Ishikawa (cell line): ENCODE measurements around the gene NEUROD6.

ENCODE experiments used
- CEBPB ChIP-seq: IDR thresholded peaks from 2 replicates; pipeline ENCODE4 v1.6.1; 2012
- CREB1 ChIP-seq: IDR thresholded peaks from 2 replicates; pipeline ENCODE4 v1.6.1; 2012; ENCODE audit warnings: low read depth
- EGR1 ChIP-seq: IDR thresholded peaks from 2 replicates; pipeline ENCODE4 v1.6.1; 2012
- EP300 ChIP-seq: IDR thresholded peaks from 2 replicates; pipeline ENCODE4 v1.6.1; 2012; ENCODE audit warnings: borderline replicate concordance
- FOXM1 ChIP-seq: IDR thresholded peaks from 2 replicates; pipeline ENCODE4 v1.6.1; 2012; ENCODE audit warnings: low read depth, borderline replicate concordance
- RAD21 ChIP-seq: IDR thresholded peaks from 2 replicates; pipeline ENCODE4 v1.6.1; 2012; ENCODE audit warnings: low read depth
- TAF1 ChIP-seq: IDR thresholded peaks from 2 replicates; pipeline ENCODE4 v1.6.1; 2012; ENCODE audit warnings: low read depth, mild to moderate bottlenecking
- TCF12 ChIP-seq: IDR thresholded peaks from 2 replicates; pipeline ENCODE4 v1.6.1; 2012; ENCODE audit warnings: low read depth
- TEAD4 ChIP-seq: IDR thresholded peaks from 2 replicates; pipeline ENCODE4 v1.6.1; 2012
- TF ChIP-seq, protein P1 (sequence below): IDR thresholded peaks from 2 replicates; pipeline ENCODE4 v1.6.1; 2012; ENCODE audit warnings: low read depth, mild to moderate bottlenecking
- TF ChIP-seq, protein P2 (sequence below): IDR thresholded peaks from 2 replicates; pipeline ENCODE4 v1.6.1; 2012
- TF ChIP-seq, protein P3 (sequence below): IDR thresholded peaks from 2 replicates; pipeline ENCODE4 v1.6.1; 2012

DNA sequence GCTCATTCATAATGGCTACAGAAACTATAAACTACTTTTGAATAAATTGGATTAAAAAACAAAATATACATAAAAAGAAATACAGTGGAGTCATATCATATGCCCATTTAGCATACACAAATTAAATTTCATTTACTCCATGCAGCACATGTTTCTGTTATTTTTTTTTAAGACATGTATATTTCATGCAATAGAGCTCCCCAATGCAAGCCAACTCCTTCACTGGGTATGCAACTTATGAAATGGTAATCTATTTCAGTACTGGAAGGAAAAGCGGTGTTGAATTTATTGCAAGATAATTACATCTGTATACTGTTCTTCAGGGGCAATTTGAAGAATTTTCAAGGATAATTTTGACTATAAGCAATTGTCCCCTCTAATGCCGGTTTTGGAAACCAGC, 49.9 kb downstream of the NEUROD6 start:
- TF ChIP-seq, protein P1, sequence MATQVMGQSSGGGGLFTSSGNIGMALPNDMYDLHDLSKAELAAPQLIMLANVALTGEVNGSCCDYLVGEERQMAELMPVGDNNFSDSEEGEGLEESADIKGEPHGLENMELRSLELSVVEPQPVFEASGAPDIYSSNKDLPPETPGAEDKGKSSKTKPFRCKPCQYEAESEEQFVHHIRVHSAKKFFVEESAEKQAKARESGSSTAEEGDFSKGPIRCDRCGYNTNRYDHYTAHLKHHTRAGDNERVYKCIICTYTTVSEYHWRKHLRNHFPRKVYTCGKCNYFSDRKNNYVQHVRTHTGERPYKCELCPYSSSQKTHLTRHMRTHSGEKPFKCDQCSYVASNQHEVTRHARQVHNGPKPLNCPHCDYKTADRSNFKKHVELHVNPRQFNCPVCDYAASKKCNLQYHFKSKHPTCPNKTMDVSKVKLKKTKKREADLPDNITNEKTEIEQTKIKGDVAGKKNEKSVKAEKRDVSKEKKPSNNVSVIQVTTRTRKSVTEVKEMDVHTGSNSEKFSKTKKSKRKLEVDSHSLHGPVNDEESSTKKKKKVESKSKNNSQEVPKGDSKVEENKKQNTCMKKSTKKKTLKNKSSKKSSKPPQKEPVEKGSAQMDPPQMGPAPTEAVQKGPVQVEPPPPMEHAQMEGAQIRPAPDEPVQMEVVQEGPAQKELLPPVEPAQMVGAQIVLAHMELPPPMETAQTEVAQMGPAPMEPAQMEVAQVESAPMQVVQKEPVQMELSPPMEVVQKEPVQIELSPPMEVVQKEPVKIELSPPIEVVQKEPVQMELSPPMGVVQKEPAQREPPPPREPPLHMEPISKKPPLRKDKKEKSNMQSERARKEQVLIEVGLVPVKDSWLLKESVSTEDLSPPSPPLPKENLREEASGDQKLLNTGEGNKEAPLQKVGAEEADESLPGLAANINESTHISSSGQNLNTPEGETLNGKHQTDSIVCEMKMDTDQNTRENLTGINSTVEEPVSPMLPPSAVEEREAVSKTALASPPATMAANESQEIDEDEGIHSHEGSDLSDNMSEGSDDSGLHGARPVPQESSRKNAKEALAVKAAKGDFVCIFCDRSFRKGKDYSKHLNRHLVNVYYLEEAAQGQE = no peak
- TF ChIP-seq FOXM1 = no peak
- no peak for TF ChIP-seq RAD21
- TF ChIP-seq TAF1 = no peak
- TF ChIP-seq TCF12 = no peak
- TF ChIP-seq EP300 = no peak
- TF ChIP-seq CREB1 = no peak
- TF ChIP-seq CEBPB = no peak
- TF ChIP-seq, protein P2, sequence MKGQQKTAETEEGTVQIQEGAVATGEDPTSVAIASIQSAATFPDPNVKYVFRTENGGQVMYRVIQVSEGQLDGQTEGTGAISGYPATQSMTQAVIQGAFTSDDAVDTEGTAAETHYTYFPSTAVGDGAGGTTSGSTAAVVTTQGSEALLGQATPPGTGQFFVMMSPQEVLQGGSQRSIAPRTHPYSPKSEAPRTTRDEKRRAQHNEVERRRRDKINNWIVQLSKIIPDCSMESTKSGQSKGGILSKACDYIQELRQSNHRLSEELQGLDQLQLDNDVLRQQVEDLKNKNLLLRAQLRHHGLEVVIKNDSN = no peak
- TF ChIP-seq, protein P3, sequence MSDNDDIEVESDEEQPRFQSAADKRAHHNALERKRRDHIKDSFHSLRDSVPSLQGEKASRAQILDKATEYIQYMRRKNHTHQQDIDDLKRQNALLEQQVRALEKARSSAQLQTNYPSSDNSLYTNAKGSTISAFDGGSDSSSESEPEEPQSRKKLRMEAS = no peak
- TF ChIP-seq TEAD4 = no peak
- no peak for TF ChIP-seq EGR1
